ENCODE measurements around the gene GRIK1. TPM values are rescaled to one million over a fixed set of nuclear protein-coding genes. Genes with fewer than 3 reads are reported as not detected.

GRIK1 gene
- total RNA-seq, result under 1 TPM in 1 of 2 donors, not detected in 1; 0.11 TPM

DNA sequence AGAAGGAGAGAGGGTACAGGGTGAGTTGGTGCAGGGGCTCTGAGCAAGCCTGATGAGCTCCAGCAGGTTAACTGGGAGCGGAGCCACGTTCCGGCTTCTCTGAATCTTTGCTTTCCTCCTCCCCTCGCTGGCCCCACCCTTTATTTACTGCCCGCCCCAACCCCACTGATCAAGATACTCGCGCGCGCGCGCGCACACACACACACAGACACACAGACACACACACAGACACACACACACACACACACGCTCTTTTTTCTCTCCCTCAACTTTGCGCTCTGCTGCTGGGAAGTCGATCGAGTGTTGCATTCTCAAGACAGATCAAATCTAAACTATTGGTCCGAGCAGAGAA is at the start of gene GRIK1:
Gene GRIK1 (minus strand): TSS at position 73 of the 352 bp plus-strand sequence.
- no peak for DNase-seq
- H3K9me3 ChIP-seq, result no peaks in the 10 kb centered on the region
- H3K4me1 ChIP-seq, result no peaks in the 10 kb centered on the region
- no peak within 1 kb of the TSS for H3K9ac ChIP-seq (ENCODE audit: low read depth in 2 of 2, low read length in 2 of 2)
- H3K27me3 ChIP-seq, result peaks cover 6% of the 10 kb centered on the region
- TF ChIP-seq, protein P1, sequence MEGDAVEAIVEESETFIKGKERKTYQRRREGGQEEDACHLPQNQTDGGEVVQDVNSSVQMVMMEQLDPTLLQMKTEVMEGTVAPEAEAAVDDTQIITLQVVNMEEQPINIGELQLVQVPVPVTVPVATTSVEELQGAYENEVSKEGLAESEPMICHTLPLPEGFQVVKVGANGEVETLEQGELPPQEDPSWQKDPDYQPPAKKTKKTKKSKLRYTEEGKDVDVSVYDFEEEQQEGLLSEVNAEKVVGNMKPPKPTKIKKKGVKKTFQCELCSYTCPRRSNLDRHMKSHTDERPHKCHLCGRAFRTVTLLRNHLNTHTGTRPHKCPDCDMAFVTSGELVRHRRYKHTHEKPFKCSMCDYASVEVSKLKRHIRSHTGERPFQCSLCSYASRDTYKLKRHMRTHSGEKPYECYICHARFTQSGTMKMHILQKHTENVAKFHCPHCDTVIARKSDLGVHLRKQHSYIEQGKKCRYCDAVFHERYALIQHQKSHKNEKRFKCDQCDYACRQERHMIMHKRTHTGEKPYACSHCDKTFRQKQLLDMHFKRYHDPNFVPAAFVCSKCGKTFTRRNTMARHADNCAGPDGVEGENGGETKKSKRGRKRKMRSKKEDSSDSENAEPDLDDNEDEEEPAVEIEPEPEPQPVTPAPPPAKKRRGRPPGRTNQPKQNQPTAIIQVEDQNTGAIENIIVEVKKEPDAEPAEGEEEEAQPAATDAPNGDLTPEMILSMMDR (IDR thresholded peaks at IDR 0.05), result no peak
- no peaks in the 10 kb centered on the region for H3K36me3 ChIP-seq
- H3K27ac ChIP-seq, result no peak within 1 kb of the TSS
- intact Hi-C loops (cut with DNase I), result no loop called here
- no peak within 1 kb of the TSS for H3K4me3 ChIP-seq

DNA sequence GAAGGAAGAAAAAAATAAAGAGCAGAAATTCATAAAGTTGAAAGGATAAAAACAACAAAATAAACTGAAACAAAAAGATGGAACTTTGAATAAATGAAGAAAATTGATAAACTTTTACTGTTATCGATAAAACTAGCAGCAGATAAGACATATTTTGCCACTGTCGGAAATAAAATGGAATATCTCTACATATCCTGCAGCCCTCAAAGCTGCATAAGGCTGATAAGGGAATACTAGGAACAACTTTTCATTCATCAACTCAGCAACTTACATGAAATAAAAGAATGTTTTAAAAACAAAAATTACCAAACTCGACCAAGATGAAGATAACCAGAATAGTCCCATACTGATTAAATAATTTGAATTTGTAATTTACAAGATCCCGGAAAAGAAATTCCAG is 48.0 kb upstream of the GRIK1 start:
- Histone ChIP-seq H3K27ac (no peak overlapping the region), H3K27me3 (no peaks in the 10 kb centered on the region), H3K4me3 (no peak overlapping the region), H3K4me1 (no peaks in the 10 kb centered on the region), H3K9ac (ENCODE audit: low read depth in 2 of 2, low read length in 2 of 2) (no peak overlapping the region), H3K36me3 (no peaks in the 10 kb centered on the region), H3K9me3 (no peaks in the 10 kb centered on the region)
- intact Hi-C loops (cut with DNase I), result no loop called here
- no peak for DNase-seq
- TF ChIP-seq, protein P1 (IDR thresholded peaks at IDR 0.05), result no peak

DNA sequence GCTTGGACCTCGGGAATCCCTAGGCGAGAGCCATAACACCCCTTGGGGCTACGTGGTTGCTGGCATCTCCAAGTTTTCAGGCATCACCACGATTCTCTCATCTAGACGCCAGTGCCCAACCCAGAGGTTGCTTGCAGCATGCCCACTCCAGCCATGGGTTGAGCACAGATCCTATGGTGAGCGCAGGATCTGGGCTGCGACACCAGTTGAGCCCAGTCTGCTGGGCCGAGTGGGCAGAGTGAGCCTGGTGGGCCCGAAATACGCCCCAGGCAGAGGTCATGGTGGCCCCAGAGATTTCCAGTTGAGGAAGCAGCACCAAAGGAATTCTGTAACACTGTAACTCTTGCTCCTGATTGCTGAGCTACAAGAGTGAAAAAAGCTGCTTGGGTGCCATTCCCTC is 46.1 kb upstream of the GRIK1 start:
- TF ChIP-seq, protein P1 (IDR thresholded peaks at IDR 0.05), result no peak
- H3K36me3 ChIP-seq, result no peaks in the 10 kb centered on the region
- no peaks in the 10 kb centered on the region for H3K27me3 ChIP-seq
- H3K27ac ChIP-seq, result no peak overlapping the region
- intact Hi-C loops (cut with DNase I), result no loop called here
- H3K4me1 ChIP-seq, result no peaks in the 10 kb centered on the region
- no peak overlapping the region for H3K9ac ChIP-seq (ENCODE audit: low read depth in 2 of 2, low read length in 2 of 2)
- H3K9me3 ChIP-seq, result no peaks in the 10 kb centered on the region
- no peak overlapping the region for H3K4me3 ChIP-seq
- DNase-seq, result no peak

DNA sequence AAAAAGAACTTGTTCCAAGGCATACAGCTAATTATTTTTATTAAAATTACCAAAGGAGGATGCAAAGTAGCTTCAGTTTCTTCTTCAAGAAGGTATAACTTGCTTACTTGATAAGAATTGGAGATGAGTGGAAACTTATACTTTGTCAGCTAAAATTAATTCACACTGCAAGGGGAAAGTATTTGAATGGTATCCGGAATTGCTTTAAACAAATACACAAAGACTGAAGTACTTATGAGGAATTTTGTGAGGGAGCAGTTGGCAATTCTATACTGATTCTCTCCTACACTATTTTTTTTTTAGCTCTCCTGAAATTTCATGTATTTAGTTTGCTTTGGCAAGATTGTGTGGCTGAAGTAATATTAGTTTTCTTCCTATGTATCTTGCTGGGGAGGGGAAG is 39.2 kb upstream of the GRIK1 start:
- no peaks in the 10 kb centered on the region for H3K36me3 ChIP-seq
- H3K4me1 ChIP-seq, result no peaks in the 10 kb centered on the region
- no peak overlapping the region for H3K4me3 ChIP-seq
- H3K9me3 ChIP-seq, result no peaks in the 10 kb centered on the region
- intact Hi-C loops (cut with DNase I), result no loop called here
- TF ChIP-seq, protein P1 (IDR thresholded peaks at IDR 0.05), result no peak
- no peak overlapping the region for H3K9ac ChIP-seq (ENCODE audit: low read depth in 2 of 2, low read length in 2 of 2)
- DNase-seq, result no peak
- no peaks in the 10 kb centered on the region for H3K27me3 ChIP-seq
- no peak overlapping the region for H3K27ac ChIP-seq

DNA sequence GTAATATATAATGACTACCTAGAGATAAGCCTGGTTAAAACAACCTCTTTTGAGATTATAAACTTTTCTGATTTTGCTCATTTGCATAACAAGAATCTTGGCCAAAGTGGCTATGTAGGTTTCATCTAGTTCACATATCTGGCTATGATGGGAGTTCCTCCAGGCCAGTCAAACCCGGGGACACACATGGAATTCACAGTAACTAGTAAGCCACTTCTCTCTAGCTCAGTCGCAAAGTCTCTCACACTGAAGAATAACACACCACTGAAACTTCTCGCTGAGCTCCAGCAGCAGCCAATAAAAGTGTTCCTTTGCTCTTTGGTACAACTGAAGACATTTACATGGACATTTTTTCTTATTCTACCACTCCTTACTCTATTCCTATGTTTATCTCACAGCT is 36.0 kb upstream of the GRIK1 start:
- no peak for DNase-seq
- Histone ChIP-seq H3K4me3 (no peak overlapping the region), H3K4me1 (no peaks in the 10 kb centered on the region), H3K36me3 (no peaks in the 10 kb centered on the region), H3K27ac (no peak overlapping the region), H3K27me3 (no peaks in the 10 kb centered on the region), H3K9me3 (no peaks in the 10 kb centered on the region), H3K9ac (ENCODE audit: low read depth in 2 of 2, low read length in 2 of 2) (no peak overlapping the region)
- intact Hi-C loops (cut with DNase I), result no loop called here
- TF ChIP-seq, protein P1 (IDR thresholded peaks at IDR 0.05), result no peak

DNA sequence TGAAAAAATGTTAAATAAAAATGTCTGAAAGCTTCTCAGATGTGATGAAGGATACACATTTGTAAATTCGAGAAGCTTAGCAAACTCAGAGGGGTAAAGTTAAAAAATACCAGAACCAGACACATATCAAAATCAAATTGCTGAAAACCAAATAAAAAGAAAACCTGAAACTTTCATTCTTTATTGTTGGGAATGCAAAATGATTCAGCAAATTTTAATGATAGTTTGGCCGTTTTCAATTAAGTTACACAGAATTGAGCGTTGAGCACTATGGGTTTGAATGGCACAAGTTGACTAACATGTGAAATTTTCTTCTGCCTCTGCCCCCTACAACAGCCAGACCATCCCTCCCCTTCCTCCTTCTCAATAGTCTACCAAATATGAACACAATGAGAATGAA is 33.5 kb upstream of the GRIK1 start:
- no peak for DNase-seq
- Histone ChIP-seq H3K4me3 (no peak overlapping the region), H3K36me3 (no peaks in the 10 kb centered on the region), H3K9me3 (no peaks in the 10 kb centered on the region), H3K9ac (ENCODE audit: low read depth in 2 of 2, low read length in 2 of 2) (no peak overlapping the region), H3K27ac (no peak overlapping the region), H3K27me3 (no peaks in the 10 kb centered on the region), H3K4me1 (no peaks in the 10 kb centered on the region)
- TF ChIP-seq, protein P1 (IDR thresholded peaks at IDR 0.05), result no peak
- intact Hi-C loops (cut with DNase I), result no loop called here

Data from colonic mucosa (tissue), 4 donors.